IMR-90 (cell line): ENCODE measurements around the gene RASSF4. TPM values are rescaled to one million over a fixed set of nuclear protein-coding genes. Genes with fewer than 3 reads are reported as not detected.

ENCODE experiments used
- ATAC-seq: fragments of 200-7000 bp; cut with Tn5 transposase; 2 replicates; pipeline ENCODE4 v1.9.1; 2020; ENCODE audit warnings: low read depth, mild to moderate bottlenecking, moderate library complexity
- BruUV-seq: library from RNA; stranded (reverse); fragments of 400-500 nt; replicated peaks from 2 replicates; lab custom pipeline; 2021; lab: Mats Ljungman, UMichigan
- CTCF ChIA-PET: fragments of 300-600 bp; formaldehyde crosslinking; extraction: SDS; loops from one replicate; lab custom pipeline; 2021; ENCODE audit warnings: antibody characterized with exemption; lab: Yijun Ruan, JAX
- POLR2A ChIA-PET: fragments of 300-600 bp; sonication (Branson Sonifier 250); formaldehyde crosslinking; loops from one replicate; lab custom pipeline; 2022; ENCODE audit warnings: antibody characterized with exemption; ENCODE audit not compliant: unreplicated experiment; lab: Charles Lee
- DNase-seq: peaks from one replicate; pipeline ENCODE4 v3.0.0; 2013
- H2AFZ ChIP-seq: replicated peaks from 2 replicates; pipeline ENCODE3; 2013; ENCODE audit warnings: low read length, mild to moderate bottlenecking; ENCODE audit not compliant: poor library complexity
- H2AK5ac ChIP-seq: 2 replicates; pipeline ENCODE4 v1.6.1; 2013; ENCODE audit warnings: low read depth, low read length, inconsistent platforms
- H2AK9ac ChIP-seq: replicated peaks from 2 replicates; pipeline ENCODE3; 2013; ENCODE audit warnings: mild to moderate bottlenecking, low read depth, low read length, moderate library complexity; ENCODE audit not compliant: poor library complexity
- H2BK120ac ChIP-seq: 2 replicates; pipeline ENCODE4 v1.6.1; 2013; ENCODE audit warnings: low read depth, low read length, inconsistent platforms
- H2BK15ac ChIP-seq: 3 replicates; pipeline ENCODE4 v1.6.1; 2013; ENCODE audit warnings: low read depth, low read length, inconsistent platforms
- H2BK20ac ChIP-seq: 2 replicates; pipeline ENCODE4 v1.6.1; 2013; ENCODE audit warnings: low read depth, mild to moderate bottlenecking, inconsistent platforms, low read length, moderate library complexity
- H2BK5ac ChIP-seq: 2 replicates; pipeline ENCODE4 v1.6.1; 2013; ENCODE audit warnings: mild to moderate bottlenecking, low read depth, low read length, inconsistent platforms; ENCODE audit not compliant: poor library complexity, severe bottlenecking
- H3K14ac ChIP-seq: replicated peaks from 2 replicates; pipeline ENCODE4 v1.6.1; 2013; ENCODE audit warnings: low read depth, low read length, inconsistent platforms
- H3K18ac ChIP-seq: 2 replicates; pipeline ENCODE4 v1.6.1; 2013; ENCODE audit warnings: low read depth, low read length, control low read depth
- H3K23ac ChIP-seq: 2 replicates; pipeline ENCODE4 v1.6.1; 2013; ENCODE audit warnings: low read depth, low read length, inconsistent platforms
- H3K27ac ChIP-seq: 2 replicates; pipeline ENCODE4 v1.5.1; 2013; ENCODE audit warnings: mild to moderate bottlenecking, control low read depth, low read length; ENCODE audit not compliant: insufficient read depth
- H3K27me3 ChIP-seq: 2 replicates; pipeline ENCODE4 v1.6.1; 2013; ENCODE audit warnings: low read length; ENCODE audit not compliant: control insufficient read depth, insufficient read depth
- H3K36me3 ChIP-seq: 2 replicates; pipeline ENCODE4 v1.6.1; 2013; ENCODE audit warnings: low read length, mixed read lengths; ENCODE audit not compliant: control insufficient read depth, insufficient read depth
- H3K4ac ChIP-seq: 2 replicates; pipeline ENCODE4 v1.6.1; 2013; ENCODE audit warnings: low read depth, low read length, inconsistent platforms
- H3K4me1 ChIP-seq: 2 replicates; pipeline ENCODE4 v1.6.1; 2013; ENCODE audit warnings: low read length, mixed read lengths; ENCODE audit not compliant: control insufficient read depth, insufficient read depth
- H3K4me2 ChIP-seq: 2 replicates; pipeline ENCODE4 v1.6.1; 2013; ENCODE audit warnings: low read depth, mild to moderate bottlenecking, control low read depth, low read length, moderate library complexity
- H3K4me3 ChIP-seq: 2 replicates; pipeline ENCODE4 v1.5.1; 2013; ENCODE audit warnings: low read depth, mild to moderate bottlenecking, control low read depth, low read length, moderate library complexity; ENCODE audit not compliant: insufficient read depth
- H3K56ac ChIP-seq: 2 replicates; pipeline ENCODE4 v1.6.1; 2013; ENCODE audit warnings: low read length, inconsistent platforms; ENCODE audit not compliant: insufficient read depth; ENCODE audit errors: extremely low read depth
- H3K79me1 ChIP-seq, 2 experiments: 2 replicates each; pipeline ENCODE4 v1.6.1; 2013; ENCODE audit warnings: low read length in 2 of 2, inconsistent platforms in 1 of 2, low read depth in 1 of 2
- H3K9ac ChIP-seq: 2 replicates; pipeline ENCODE4 v1.6.1; 2013; ENCODE audit warnings: low read depth, low read length, control low read depth
- H3K9me1 ChIP-seq: 2 replicates; pipeline ENCODE4 v1.6.1; 2013; ENCODE audit warnings: low read length, inconsistent platforms; ENCODE audit not compliant: insufficient read depth
- H3K9me3 ChIP-seq: 2 replicates; pipeline ENCODE4 v1.6.1; 2013; ENCODE audit warnings: low read length; ENCODE audit not compliant: control insufficient read depth, insufficient read depth
- H4K20me1 ChIP-seq: 2 replicates; pipeline ENCODE4 v1.6.1; 2013; ENCODE audit warnings: low read length, inconsistent platforms; ENCODE audit not compliant: insufficient read depth
- H4K5ac ChIP-seq: 2 replicates; pipeline ENCODE4 v1.6.1; 2013; ENCODE audit warnings: mild to moderate bottlenecking, low read depth, low read length, control low read depth
- H4K8ac ChIP-seq, 2 experiments: 2 replicates each; pipeline ENCODE4 v1.6.1; 2013; ENCODE audit warnings: low read depth in 2 of 2, low read length in 2 of 2, control low read depth in 1 of 2, inconsistent platforms in 1 of 2
- H4K91ac ChIP-seq: 2 replicates; pipeline ENCODE4 v1.6.1; 2013; ENCODE audit warnings: low read depth, low read length, inconsistent platforms; ENCODE audit not compliant: insufficient read depth
- BHLHE40 ChIP-seq: fragments of 150-350 bp; IDR thresholded peaks from 2 replicates; pipeline ENCODE4 v1.6.1; 2016; ENCODE audit warnings: mild to moderate bottlenecking, low read depth, low read length
- CTCF ChIP-seq: conservative IDR thresholded peaks from 2 replicates; pipeline ENCODE4 v1.5.1; 2012; ENCODE audit warnings: mild to moderate bottlenecking, low read depth, low read length, improper control_type of control experiment
- ELK1 ChIP-seq: fragments of 150-350 bp; IDR thresholded peaks from 2 replicates; pipeline ENCODE4 v1.6.1; 2016; ENCODE audit warnings: low read depth, mild to moderate bottlenecking, low read length, moderate library complexity, borderline replicate concordance
- MAFK ChIP-seq: IDR thresholded peaks from 2 replicates; pipeline ENCODE4 v1.6.1; 2012; ENCODE audit warnings: low read depth, low read length, improper control_type of control experiment
- MAZ ChIP-seq: IDR thresholded peaks from 2 replicates; pipeline ENCODE4 v1.6.1; 2012; ENCODE audit warnings: low read depth, mild to moderate bottlenecking, low read length, improper control_type of control experiment, moderate library complexity, borderline replicate concordance
- NFE2L2 ChIP-seq: fragments of 150-350 bp; IDR thresholded peaks from 2 replicates; pipeline ENCODE4 v1.6.1; 2016; ENCODE audit warnings: low read depth, mild to moderate bottlenecking, low read length
- POLR2A ChIP-seq: IDR thresholded peaks from 2 replicates; pipeline ENCODE4 v1.6.1; 2012; ENCODE audit warnings: mild to moderate bottlenecking, low read depth, low read length
- SMC3 ChIP-seq: fragments of 150-350 bp; IDR thresholded peaks from 2 replicates; pipeline ENCODE4 v1.6.1; 2016; ENCODE audit warnings: low read depth, mild to moderate bottlenecking, antibody characterized with exemption, low read length, moderate library complexity
- WGBS, 2 experiments: methylation state at CpG; one replicate each; pipeline versions ENCODE4 v1.1.5 to v1.1.7; 2013; ENCODE audit warnings: missing lambda C conversion rate in 2 of 2; ENCODE audit not compliant: insufficient read length in 1 of 2; ENCODE audit errors: extremely low coverage in 2 of 2; 5-methylcytosine and 5-hydroxymethylcytosine counted together
- dilution Hi-C: fragments of 300-500 bp; cut with HindIII; formaldehyde crosslinking; loops from one replicate; pipeline ENCODE4 v1.14.3; 2018; ENCODE audit warnings: low sequenced_read_pairs; ENCODE audit not compliant: unreplicated experiment
- in situ Hi-C: fragments of 300-500 bp; cut with MboI; formaldehyde crosslinking; loops from 3 replicates; pipeline ENCODE4 v1.14.3; 2019; ENCODE audit warnings: low sequenced_read_pairs, inconsistent platforms, mixed read lengths
- intact Hi-C: fragments of 100-400 bp; cut with micrococcal nuclease; formaldehyde crosslinking; loops from 2 replicates; pipeline ENCODE4 v1.10.0; 2022
- polyA plus RNA-seq, 3 experiments: library from polyadenylated mRNA; depleted of rRNA; stranded (reverse); fragments of >200 nt; gene quantifications; 2 replicates each; pipeline ENCODE4 v1.2.3, GENCODE V29; 2012; ENCODE audit warnings: low replicate concordance in 1 of 3
- total RNA-seq: library from RNA; depleted of rRNA; stranded (reverse); fragments of >200 nt; gene quantifications from 2 replicates; pipeline ENCODE4 v1.2.3, GENCODE V29; 2012

The RASSF4 gene
- total and polyA plus RNA-seq, 2 of the 4 experiments (the other 2 are of a cell fraction): 5.9 to 8.6 TPM

GRCh38 chr10:44956717-44957706, 2.6 kb upstream of the RASSF4 start:
- DNase-seq (no peak), ATAC-seq (no peak)
- dilution Hi-C loops (no loop called here), intact Hi-C loops (no loop called here), in situ Hi-C loops (no loop called here)
- peak overlapping the region; percentile 47; the same call in 1 of the 2 replicates for H3K4ac ChIP-seq
- H3K4me3 ChIP-seq: no peak overlapping the region
- H3K23ac ChIP-seq: no peak overlapping the region
- H3K27me3 ChIP-seq: no peaks in the 10 kb centered on the region
- H3K79me1 ChIP-seq: peaks cover 11 to 27% of the 10 kb centered on the region in 2 experiments; a peak in 3 of 4 replicates
- no peak overlapping the region for H3K4me2 ChIP-seq
- H2BK15ac ChIP-seq: no peak overlapping the region
- TF ChIP-seq BHLHE40 (no peak), MAFK (no peak), POLR2A (no peak), NFE2L2 (no peak), CTCF (no peak), MAZ (no peak), SMC3 (no peak), ELK1 (no peak)
- no peak overlapping the region for H3K56ac ChIP-seq
- H2BK120ac ChIP-seq: no peak overlapping the region
- no TSS peak for BruUV-seq
- H2BK5ac ChIP-seq: no peak overlapping the region
- peaks cover 15% of the 10 kb centered on the region for H3K4me1 ChIP-seq
- H3K9me3 ChIP-seq: peaks cover 2% of the 10 kb centered on the region; the same call in 1 of the 2 replicates
- peaks cover 13% of the 10 kb centered on the region for H3K9me1 ChIP-seq
- no peak overlapping the region for H2AK9ac ChIP-seq
- peak overlapping the region; percentile 18; the same call in 1 of the 2 replicates for H2AK5ac ChIP-seq
- ChIA-PET POLR2A (no interaction called here), CTCF (no interaction called here)
- H2AFZ ChIP-seq: no peak overlapping the region
- no peaks in the 10 kb centered on the region for H4K20me1 ChIP-seq
- WGBS, 2 experiments: 93% methylated on average over 3 of the region's 4 CpGs; no CpG with 5 or more reads in 1 of the 2 experiments
- H3K18ac ChIP-seq: no peak overlapping the region
- H4K91ac ChIP-seq: no peak overlapping the region
- peaks cover 8% of the 10 kb centered on the region; the same call in 1 of the 2 replicates for H3K36me3 ChIP-seq
- no peak overlapping the region for H4K8ac ChIP-seq
- H3K14ac ChIP-seq: no peak overlapping the region
- H3K9ac ChIP-seq: no peak overlapping the region
- no peak overlapping the region for H2BK20ac ChIP-seq
- H3K27ac ChIP-seq: no peak overlapping the region
- no peak overlapping the region for H4K5ac ChIP-seq
